ENCODE measurements around the gene ZNF470. TPM values are rescaled to one million over a fixed set of nuclear protein-coding genes. Genes with fewer than 3 reads are reported as not detected.

The ZNF470 gene
- total and polyA plus RNA-seq, 9 of the 15 experiments (the other 6 are each of a cell fraction or from before 2014, with no cell fraction given): 0.03 TPM; not detected in 8

DNA sequence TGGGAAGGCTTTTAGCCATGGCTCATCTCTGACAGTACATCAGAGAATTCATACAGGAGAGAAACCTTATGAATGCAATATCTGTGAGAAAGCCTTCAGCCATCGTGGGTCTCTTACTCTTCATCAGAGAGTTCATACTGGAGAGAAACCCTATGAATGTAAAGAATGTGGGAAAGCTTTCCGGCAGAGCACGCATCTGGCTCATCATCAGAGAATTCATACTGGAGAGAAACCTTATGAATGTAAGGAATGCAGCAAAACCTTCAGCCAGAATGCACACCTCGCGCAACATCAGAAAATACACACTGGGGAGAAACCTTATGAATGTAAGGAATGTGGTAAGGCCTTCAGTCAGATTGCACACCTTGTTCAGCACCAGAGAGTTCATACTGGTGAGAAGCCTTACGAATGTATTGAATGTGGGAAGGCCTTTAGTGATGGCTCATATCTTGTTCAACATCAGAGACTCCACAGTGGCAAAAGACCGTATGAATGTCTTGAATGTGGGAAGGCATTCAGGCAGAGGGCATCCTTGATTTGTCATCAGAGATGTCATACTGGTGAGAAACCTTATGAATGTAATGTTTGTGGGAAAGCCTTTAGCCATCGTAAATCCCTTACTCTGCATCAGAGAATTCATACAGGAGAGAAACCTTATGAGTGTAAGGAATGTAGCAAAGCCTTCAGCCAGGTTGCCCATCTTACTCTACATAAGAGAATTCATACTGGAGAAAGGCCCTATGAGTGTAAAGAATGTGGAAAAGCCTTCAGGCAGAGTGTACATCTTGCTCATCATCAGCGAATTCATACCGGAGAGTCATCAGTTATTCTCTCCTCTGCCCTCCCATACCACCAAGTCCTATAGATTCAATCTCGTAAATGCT is 10.7 kb downstream of the ZNF470 start:
- Histone ChIP-seq H3K9me1 (ENCODE audit: control insufficient read depth, insufficient read depth, low read length) (no peaks in the 10 kb centered on the region), H4K20me1 (replicated peaks; ENCODE audit: control insufficient read depth, insufficient read depth, low read length) (no peaks in the 10 kb centered on the region), H3K36me3 (ENCODE audit: control insufficient read depth, insufficient read depth, low read length) (no peaks in the 10 kb centered on the region), H3K9ac (ENCODE audit: insufficient read depth in 1 of 2, low read depth in 2 of 2, low read length in 2 of 2) (no peak overlapping the region), H3K4me2 (ENCODE audit: insufficient read depth, low read length) (no peak overlapping the region), H3K4me1 (replicated peaks in 1 of 2; ENCODE audit: control insufficient read depth in 2 of 2, insufficient read depth in 2 of 2, low read length in 2 of 2) (no peaks in the 10 kb centered on the region), H3K4me3 (no peak overlapping the region), H3K27me3 (ENCODE audit: control insufficient read depth in 2 of 2, insufficient read depth in 2 of 2, low read length in 2 of 2) (no peaks in the 10 kb centered on the region), H3K79me2 (ENCODE audit: control insufficient read depth, insufficient read depth, low read length) (no peaks in the 10 kb centered on the region), H3K9me3 (replicated peaks; ENCODE audit: control insufficient read depth, insufficient read depth, low read depth, low read length) (peaks cover 2% of the 10 kb centered on the region), H2AFZ (ENCODE audit: low read depth, low read length) (no peak overlapping the region), H3K27ac (ENCODE audit: extremely low read depth, low read depth, low read length) (no peak overlapping the region)
- intact Hi-C loops (cut with micrococcal nuclease): no loop called here
- FAIRE-seq: no peak
- BruUV-seq (replicated peaks): no TSS peak
- in situ Hi-C loops (cut with MboI): no loop called here
- ChIA-PET CTCF (ENCODE audit: low intra/inter-chr PET ratio) (no interaction called here), POLR2A (no interaction called here)
- ATAC-seq: no peak
- under 1% methylated on average over 11 of the region's 11 CpGs for WGBS (ENCODE audit: insufficient coverage, low coverage, missing lambda C conversion rate)
- TF ChIP-seq ZNF274 (IDR thresholded peaks at IDR 0.05; ENCODE audit: borderline replicate concordance, low read depth, low read length) (peak; percentile 89), MCM3 (IDR thresholded peaks at IDR 0.05) (no peak)
- DNase-seq (ENCODE audit: extremely low read depth in 1 of 4, low spot score in 3 of 4): no peak

DNA sequence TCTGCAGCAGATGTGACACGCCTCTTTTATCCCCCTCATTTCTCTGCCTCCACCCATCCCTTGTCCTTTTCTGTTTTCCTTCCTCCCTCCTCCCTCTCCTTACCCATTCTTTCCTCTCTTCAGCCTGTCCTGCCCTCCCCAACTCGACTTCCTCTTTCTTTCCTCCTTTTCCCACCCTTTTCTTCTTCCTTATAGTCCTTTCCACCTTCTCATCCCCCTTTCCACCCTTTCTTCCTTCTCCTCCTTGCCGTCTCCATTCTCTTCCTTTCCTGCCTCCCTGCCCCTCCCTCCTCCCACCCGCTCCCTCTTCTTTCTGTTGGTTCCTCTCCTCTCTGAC is 27.1 kb downstream of the ZNF470 start:
- H3K79me2 ChIP-seq (ENCODE audit: control insufficient read depth, insufficient read depth, low read length): no peaks in the 10 kb centered on the region
- no peak overlapping the region for H3K27ac ChIP-seq (ENCODE audit: extremely low read depth, low read depth, low read length)
- ChIA-PET CTCF (ENCODE audit: low intra/inter-chr PET ratio) (no interaction called here), POLR2A (no interaction called here)
- ATAC-seq: no peak
- no peaks in the 10 kb centered on the region for H3K4me1 ChIP-seq (replicated peaks in 1 of 2; ENCODE audit: control insufficient read depth in 2 of 2, insufficient read depth in 2 of 2, low read length in 2 of 2)
- H3K4me2 ChIP-seq (ENCODE audit: insufficient read depth, low read length): no peak overlapping the region
- FAIRE-seq: no peak
- H2AFZ ChIP-seq (ENCODE audit: low read depth, low read length): no peak overlapping the region
- H3K4me3 ChIP-seq: no peak overlapping the region
- no TSS peak for BruUV-seq (replicated peaks)
- H3K9me1 ChIP-seq (ENCODE audit: control insufficient read depth, insufficient read depth, low read length): no peaks in the 10 kb centered on the region
- DNase-seq (ENCODE audit: extremely low read depth in 1 of 4, low spot score in 3 of 4): no peak
- H3K9ac ChIP-seq (ENCODE audit: insufficient read depth in 1 of 2, low read depth in 2 of 2, low read length in 2 of 2): no peak overlapping the region
- H3K36me3 ChIP-seq (ENCODE audit: control insufficient read depth, insufficient read depth, low read length): no peaks in the 10 kb centered on the region
- H3K9me3 ChIP-seq (replicated peaks; ENCODE audit: control insufficient read depth, insufficient read depth, low read depth, low read length): no peaks in the 10 kb centered on the region
- in situ Hi-C loops (cut with MboI) (no loop called here), intact Hi-C loops (cut with micrococcal nuclease) (no loop called here)
- WGBS (ENCODE audit: insufficient coverage, low coverage, missing lambda C conversion rate): 0% methylated on average over 1 of the region's 4 CpGs
- no peaks in the 10 kb centered on the region for H4K20me1 ChIP-seq (replicated peaks; ENCODE audit: control insufficient read depth, insufficient read depth, low read length)
- H3K27me3 ChIP-seq (ENCODE audit: control insufficient read depth in 2 of 2, insufficient read depth in 2 of 2, low read length in 2 of 2): no peaks in the 10 kb centered on the region
- TF ChIP-seq CREB3L1 (IDR thresholded peaks at IDR 0.05; ENCODE audit: borderline replicate concordance, low read depth): no peak
- no peak for TF ChIP-seq THRA (IDR thresholded peaks at IDR 0.05)
- TF ChIP-seq CEBPB (tag; IDR thresholded peaks at IDR 0.05): no peak

All from K562 (cell line).